Neural cell (in vitro differentiated cells): ENCODE measurements around the gene PREX1. TPM values are rescaled to one million over a fixed set of nuclear protein-coding genes. Genes with fewer than 3 reads are reported as not detected.

ENCODE experiments used
- H2AFZ ChIP-seq: fragments of 200-600, 300-800 bp; sonication (generic), shearing (Covaris generic); 2 replicates; pipeline ENCODE4 v1.6.0; 2014; ENCODE audit warnings: low read depth, mild to moderate bottlenecking, antibody characterized with exemption, low read length, moderate library complexity
- H3F3A ChIP-seq: fragments of 200-600 bp; shearing (Covaris generic); 2 replicates; pipeline ENCODE4 v1.6.1; 2016; ENCODE audit warnings: mild to moderate bottlenecking, moderate library complexity, mixed read lengths, antibody characterized with exemption, low read length; ENCODE audit not compliant: insufficient read depth, poor library complexity, severe bottlenecking
- H3K27ac ChIP-seq: fragments of 200-600, 300-800 bp; sonication (generic), shearing (Covaris generic); 2 replicates; pipeline ENCODE4 v1.5.1; 2014; ENCODE audit warnings: mild to moderate bottlenecking, low read length, moderate library complexity
- H3K27me3 ChIP-seq: fragments of 300-800, 200-600 bp; sonication (generic), shearing (Covaris generic); 2 replicates; pipeline ENCODE4 v1.6.0; 2014; ENCODE audit warnings: mild to moderate bottlenecking, low read depth, low read length, moderate library complexity; ENCODE audit not compliant: insufficient read depth
- H3K36me3 ChIP-seq: fragments of 300-800, 200-600 bp; sonication (generic), shearing (Covaris generic); 2 replicates; pipeline ENCODE4 v1.5.1; 2014; ENCODE audit warnings: mild to moderate bottlenecking, antibody characterized with exemption, low read length, moderate library complexity; ENCODE audit not compliant: insufficient read depth
- H3K4me2 ChIP-seq: fragments of 300-800, 200-600 bp; sonication (generic), shearing (Covaris generic); 2 replicates; pipeline ENCODE4 v1.6.0; 2014; ENCODE audit warnings: mild to moderate bottlenecking, low read length
- H3K4me3 ChIP-seq: fragments of 300-800, 200-600 bp; sonication (generic), shearing (Covaris generic); 2 replicates; pipeline ENCODE4 v1.5.1; 2014; ENCODE audit warnings: mild to moderate bottlenecking, low read length, moderate library complexity
- H3K79me2 ChIP-seq: fragments of 200-600 bp; shearing (Covaris generic); replicated peaks from 2 replicates; pipeline ENCODE4 v1.6.0; 2014; ENCODE audit warnings: mild to moderate bottlenecking, low read length, moderate library complexity; ENCODE audit not compliant: insufficient read depth
- H3K9ac ChIP-seq: fragments of 300-800, 200-600 bp; sonication (generic), shearing (Covaris generic); 2 replicates; pipeline ENCODE4 v1.6.1; 2016; ENCODE audit warnings: mild to moderate bottlenecking, low read length, mixed read lengths
- H3K9me2 ChIP-seq: fragments of 200-600 bp; shearing (Covaris generic); 2 replicates; pipeline ENCODE4 v1.6.1; 2016; ENCODE audit warnings: mild to moderate bottlenecking, low read length, mixed read lengths; ENCODE audit not compliant: insufficient read depth
- H3K9me3 ChIP-seq: fragments of 200-600, 300-800 bp; sonication (generic), shearing (Covaris generic); 2 replicates; pipeline ENCODE4 v1.6.1; 2016; ENCODE audit warnings: mild to moderate bottlenecking, mixed run types, low read length, moderate library complexity, mixed read lengths
- H4K20me1 ChIP-seq: fragments of 200-600 bp; shearing (Covaris generic); 2 replicates; pipeline ENCODE4 v1.6.1; 2016; ENCODE audit warnings: mild to moderate bottlenecking, mixed run types; ENCODE audit not compliant: insufficient read depth
- CTCF ChIP-seq: fragments of 450-650 bp; IDR thresholded peaks from 2 replicates; pipeline ENCODE4 v1.5.1; 2014; ENCODE audit warnings: antibody characterized with exemption, mild to moderate bottlenecking, moderate library complexity; ENCODE audit not compliant: poor library complexity, severe bottlenecking
- EP300 ChIP-seq: fragments of 450-650 bp; conservative IDR thresholded peaks from 2 replicates; pipeline ENCODE4 v1.6.1; 2014; ENCODE audit warnings: antibody characterized with exemption, mild to moderate bottlenecking, moderate library complexity; ENCODE audit not compliant: poor library complexity, severe bottlenecking
- EZH2 ChIP-seq: fragments of 200-600, 300-800 bp; shearing (Covaris generic), sonication (generic); IDR thresholded peaks from 2 replicates; pipeline ENCODE4 v1.6.1; 2014; ENCODE audit warnings: antibody characterized with exemption, low read length, borderline replicate concordance, mild to moderate bottlenecking; ENCODE audit not compliant: insufficient read depth, poor library complexity, severe bottlenecking
- MXI1 ChIP-seq: fragments of 450-650 bp; conservative IDR thresholded peaks from 2 replicates; pipeline ENCODE4 v1.6.1; 2014; ENCODE audit warnings: antibody characterized with exemption, mild to moderate bottlenecking; ENCODE audit not compliant: poor library complexity, severe bottlenecking
- POLR2AphosphoS5 ChIP-seq: IDR thresholded peaks from 2 replicates; pipeline ENCODE4 v1.6.1; 2012
- RAD21 ChIP-seq: fragments of 450-650 bp; conservative IDR thresholded peaks from 2 replicates; pipeline ENCODE4 v1.6.1; 2014; ENCODE audit warnings: antibody characterized with exemption, mild to moderate bottlenecking, moderate library complexity
- REST ChIP-seq: IDR thresholded peaks from 2 replicates; pipeline ENCODE4 v1.6.1; 2012; ENCODE audit warnings: borderline replicate concordance
- SMC3 ChIP-seq: fragments of 450-650 bp; conservative IDR thresholded peaks from 2 replicates; pipeline ENCODE4 v1.6.1; 2014; ENCODE audit warnings: antibody characterized with exemption, mild to moderate bottlenecking, moderate library complexity; ENCODE audit not compliant: poor library complexity
- TAF1 ChIP-seq: IDR thresholded peaks from 2 replicates; pipeline ENCODE4 v1.6.1; 2012; ENCODE audit warnings: low read depth
- polyA plus RNA-seq: library from polyadenylated mRNA; depleted of rRNA; stranded (reverse); fragments of >200 nt; gene quantifications from 2 replicates; pipeline ENCODE4 v1.2.3, GENCODE V29; 2014

Gene PREX1
- polyA plus RNA-seq, 1 donor from 2014 or later = 0.06 TPM

GRCh38 chr20:48809673-48810072, 18.1 kb downstream of the PREX1 start:
- Histone ChIP-seq H3K9me2 (no peaks in the 10 kb centered on the region), H3K9ac (no peak overlapping the region), H3K27me3 (no peaks in the 10 kb centered on the region), H3K4me2 (no peak overlapping the region), H2AFZ (no peak overlapping the region), H3K9me3 (no peaks in the 10 kb centered on the region), H3K4me3 (no peak overlapping the region), H3K27ac (no peak overlapping the region), H3F3A (no peaks in the 10 kb centered on the region), H3K36me3 (no peaks in the 10 kb centered on the region), H4K20me1 (no peaks in the 10 kb centered on the region), H3K79me2 (no peaks in the 10 kb centered on the region)
- no peak for TF ChIP-seq EP300
- TF ChIP-seq MXI1 = no peak
- TF ChIP-seq TAF1 = no peak
- TF ChIP-seq POLR2AphosphoS5 = no peak
- no peak for TF ChIP-seq EZH2
- TF ChIP-seq RAD21 = no peak
- TF ChIP-seq SMC3 = no peak
- no peak for TF ChIP-seq CTCF
- no peak for TF ChIP-seq REST

GRCh38 chr20:48808382-48809034, 19.3 kb downstream of the PREX1 start:
- no peak overlapping the region for H3K9ac ChIP-seq
- no peaks in the 10 kb centered on the region for H3K9me3 ChIP-seq
- H3K79me2 ChIP-seq = no peaks in the 10 kb centered on the region
- H3K27ac ChIP-seq = no peak overlapping the region
- H3K36me3 ChIP-seq = no peaks in the 10 kb centered on the region
- no peaks in the 10 kb centered on the region for H3K9me2 ChIP-seq
- H4K20me1 ChIP-seq = no peaks in the 10 kb centered on the region
- H2AFZ ChIP-seq = no peak overlapping the region
- TF ChIP-seq EZH2 = no peak
- no peak for TF ChIP-seq SMC3
- no peak for TF ChIP-seq POLR2AphosphoS5
- no peak for TF ChIP-seq REST
- TF ChIP-seq CTCF = no peak
- TF ChIP-seq MXI1 = no peak
- no peak for TF ChIP-seq RAD21
- no peak for TF ChIP-seq EP300
- TF ChIP-seq TAF1 = no peak
- no peak overlapping the region for H3K4me3 ChIP-seq
- H3F3A ChIP-seq = no peaks in the 10 kb centered on the region
- no peak overlapping the region for H3K4me2 ChIP-seq
- no peaks in the 10 kb centered on the region for H3K27me3 ChIP-seq
